Skeletal muscle tissue (tissue), 5 donors: ENCODE results near the gene FIS1. TPM values are rescaled to one million over a fixed set of nuclear protein-coding genes. Genes with fewer than 3 reads are reported as not detected.

Experiments used
- H3K27ac ChIP-seq: one replicate; pipeline ENCODE4 v1.7.0; 2013; ENCODE audit warnings: mild to moderate bottlenecking, low read depth, low read length, inconsistent platforms
- H3K27me3 ChIP-seq, 3 donors: one replicate each; pipeline ENCODE4 v1.7.0; 2013; ENCODE audit warnings: low read length in 3 of 3; ENCODE audit not compliant: control insufficient read depth in 3 of 3, insufficient read depth in 3 of 3
- H3K36me3 ChIP-seq, 3 donors: one replicate each; pipeline ENCODE4 v1.7.0; 2013; ENCODE audit warnings: low read length in 3 of 3; ENCODE audit not compliant: control insufficient read depth in 3 of 3, insufficient read depth in 3 of 3
- H3K4me1 ChIP-seq, 3 donors: one replicate each; pipeline ENCODE4 v1.7.0; 2013; ENCODE audit warnings: low read length in 3 of 3, mild to moderate bottlenecking in 3 of 3; ENCODE audit not compliant: control insufficient read depth in 3 of 3, insufficient read depth in 3 of 3
- H3K4me3 ChIP-seq, 3 donors: one replicate each; pipeline ENCODE4 v1.7.0; 2013; ENCODE audit warnings: low read length in 3 of 3
- H3K9ac ChIP-seq, 3 donors: one replicate each; pipeline ENCODE4 v1.7.0; 2013; ENCODE audit warnings: low read length in 3 of 3, mild to moderate bottlenecking in 3 of 3, moderate library complexity in 2 of 3, low read depth in 1 of 3
- H3K9me3 ChIP-seq, 3 donors: one replicate each; pipeline ENCODE4 v1.7.0; 2013; ENCODE audit warnings: low read length in 3 of 3; ENCODE audit not compliant: control insufficient read depth in 3 of 3
- small RNA-seq: library from RNA; depleted of rRNA; stranded (forward); fragments of <200 nt; gene quantifications from one replicate; pipeline ENCODE3, GENCODE V24; 2014
- total RNA-seq: library from RNA; depleted of rRNA; stranded (reverse); fragments of >200 nt; gene quantifications from one replicate; pipeline ENCODE4 v1.2.3, GENCODE V29; 2014
- donor health status: Osteomylitis.

FIS1 gene
- total RNA-seq, 1 donor from 2014 or later, result 188 TPM

- Histone ChIP-seq H3K27me3 (peaks cover 48 to 54% (median 50%) of the 10 kb centered on the region in 3 donors), H3K9ac (no peak overlapping the region), H3K27ac (no peak overlapping the region), H3K4me1 (peaks cover 0 to 8% (median 2%) of the 10 kb centered on the region in 3 donors), H3K36me3 (no peaks in the 10 kb centered on the region), H3K9me3 (no peaks in the 10 kb centered on the region), H3K4me3 (no peak overlapping the region)
Observed at GRCh38 chr7:101198476-101198875, 46.4 kb downstream of the FIS1 start.

- Histone ChIP-seq H3K27me3 (peaks cover 44 to 49% (median 45%) of the 10 kb centered on the region in 3 donors), H3K4me3 (no peak overlapping the region), H3K36me3 (no peaks in the 10 kb centered on the region), H3K9me3 (no peaks in the 10 kb centered on the region), H3K9ac (no peak overlapping the region), H3K27ac (no peak overlapping the region), H3K4me1 (peaks cover 0 to 8% (median 2%) of the 10 kb centered on the region in 3 donors)
Observed at GRCh38 chr7:101197991-101198390, 46.9 kb downstream of the FIS1 start.

GRCh38 chr7:101195884-101196283 lies 49.0 kb downstream of the FIS1 start:
- Histone ChIP-seq H3K4me3 (no peak overlapping the region), H3K4me1 (no peaks in the 10 kb centered on the region), H3K27me3 (peaks cover 25 to 33% (median 25%) of the 10 kb centered on the region in 3 donors), H3K27ac (no peak overlapping the region), H3K9ac (no peak overlapping the region), H3K9me3 (no peaks in the 10 kb centered on the region), H3K36me3 (no peaks in the 10 kb centered on the region)

Small RNA genes lying within 50 kb of the gene (small RNA-seq; reads per million reads assigned to genes)
- gene RNU6-1104P, result not detected

Other genes with a start within 250 kb of the FIS1 start
- not detected for gene MUC17, start 225.0 kb downstream of the FIS1 start, total RNA-seq
- 6.3 TPM for gene TRIM56, start 159.6 kb downstream of the FIS1 start, total RNA-seq
- 2.1 TPM for gene SERPINE1, start 118.0 kb downstream of the FIS1 start, total RNA-seq
- gene AP1S1, start 90.6 kb downstream of the FIS1 start, total RNA-seq, result 27.7 TPM
- gene VGF, start 79.5 kb downstream of the FIS1 start, total RNA-seq, result not detected
- not detected for gene NAT16, start 64.8 kb downstream of the FIS1 start, total RNA-seq
- gene MOGAT3, start 44.0 kb downstream of the FIS1 start, total RNA-seq, result not detected
- gene PLOD3, start 27.5 kb downstream of the FIS1 start, total RNA-seq, result 20.9 TPM
- 84.0 TPM for gene ZNHIT1, start 26.9 kb downstream of the FIS1 start, total RNA-seq
- gene CLDN15, start 7.3 kb downstream of the FIS1 start, total RNA-seq, result 2.1 TPM
- gene IFT22, start 76.7 kb upstream of the FIS1 start, total RNA-seq, result 17.2 TPM
- gene COL26A1, start 117.8 kb upstream of the FIS1 start, total RNA-seq, result 7.8 TPM